SK-N-MC (cell line): ENCODE data around the gene MIOX.

ENCODE experiments used
- EZH2 ChIP-seq: fragments of 200-600 bp; sonication (generic); IDR thresholded peaks from one replicate; pipeline ENCODE4 v1.6.1; 2017; ENCODE audit warnings: antibody characterized with exemption
- POLR2AphosphoS5 ChIP-seq: IDR thresholded peaks from 2 replicates; pipeline ENCODE4 v1.6.1; 2012; ENCODE audit warnings: mild to moderate bottlenecking, low read depth, low read length, borderline replicate concordance

DNA sequence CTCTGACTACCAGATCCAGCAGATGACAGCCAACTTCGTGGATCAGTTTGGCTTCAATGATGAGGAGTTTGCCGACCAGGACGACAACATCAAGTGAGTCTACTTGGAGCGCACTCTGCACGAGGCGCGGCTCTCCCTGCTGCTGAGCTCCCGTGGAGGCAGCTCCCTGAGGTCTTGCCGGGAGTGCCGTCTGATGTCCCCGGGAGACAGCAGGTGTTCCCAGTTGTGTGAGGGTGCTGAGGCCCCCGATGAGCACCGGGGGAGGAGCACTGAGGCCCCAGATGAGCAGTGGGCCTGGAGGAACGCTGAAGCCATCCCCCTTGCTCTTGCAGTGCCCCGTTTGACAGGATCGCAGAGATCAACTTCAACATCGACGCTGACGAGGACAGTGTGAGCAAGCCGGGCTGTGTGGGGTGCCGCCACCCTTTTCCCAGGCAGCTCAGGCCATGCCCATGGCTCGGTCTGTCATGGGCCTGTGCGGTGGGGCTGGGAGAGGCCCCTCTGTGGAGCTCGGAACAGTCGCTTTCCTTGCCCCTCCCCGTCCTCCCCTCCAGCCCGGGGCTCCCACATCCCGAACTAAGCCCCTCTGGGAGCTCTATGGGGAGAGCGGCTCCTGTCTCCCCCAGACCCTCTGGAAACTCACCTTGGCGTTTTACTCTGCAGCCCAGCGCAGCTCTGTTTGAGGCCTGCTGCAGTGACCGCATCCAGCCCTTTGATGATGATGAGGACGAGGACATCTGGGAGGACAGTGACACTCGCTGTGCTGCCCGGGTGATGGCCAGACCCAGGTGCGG is 49.0 kb upstream of the MIOX start:
- TF ChIP-seq POLR2AphosphoS5 (no peak), EZH2 (no peak)
